Panc1 (cell line): ENCODE data around the gene PRAMEF1. TPM values are rescaled to one million over a fixed set of nuclear protein-coding genes. Genes with fewer than 3 reads are reported as not detected.

Experiments
- ATAC-seq: fragments of 200-7000 bp; cut with Tn5 transposase; 2 replicates; pipeline ENCODE4 v1.9.1; 2020; ENCODE audit warnings: mild to moderate bottlenecking, moderate library complexity
- BruUV-seq: library from RNA; stranded (reverse); fragments of 400-500 nt; replicated peaks from 2 replicates; lab custom pipeline; 2021; lab: Mats Ljungman, UMichigan
- CTCF ChIA-PET: fragments of 300-600 bp; sonication (Branson Sonifier 250); formaldehyde crosslinking; loops from one replicate; lab custom pipeline; 2022; ENCODE audit warnings: antibody characterized with exemption; lab: Charles Lee
- POLR2A ChIA-PET: fragments of 300-600 bp; sonication (Branson Sonifier 250); formaldehyde crosslinking; loops from one replicate; lab custom pipeline; 2022; ENCODE audit warnings: antibody characterized with exemption; lab: Charles Lee
- DNase-seq: peaks from one replicate; pipeline ENCODE4 v3.0.0-alpha.2; 2010; ENCODE audit warnings: low read depth, low spot score
- H3K27ac ChIP-seq: 2 replicates; pipeline ENCODE4 v1.5.1; 2011; ENCODE audit warnings: mild to moderate bottlenecking, low read length, inconsistent platforms
- H3K27me3 ChIP-seq: fragments of 200-500 bp; sonication (Bioruptor generic); 2 replicates; pipeline ENCODE4 v1.6.0; 2014; ENCODE audit warnings: low read length, inconsistent platforms; ENCODE audit not compliant: control insufficient read depth, insufficient read depth
- H3K36me3 ChIP-seq: fragments of 200-500 bp; sonication (Bioruptor generic); 2 replicates; pipeline ENCODE4 v1.5.1; 2014; ENCODE audit warnings: inconsistent platforms, mild to moderate bottlenecking, low read length, moderate library complexity; ENCODE audit not compliant: control insufficient read depth, insufficient read depth
- H3K4me1 ChIP-seq: 2 replicates; pipeline ENCODE4 v1.5.1; 2011; ENCODE audit warnings: inconsistent platforms, mild to moderate bottlenecking, low read length, moderate library complexity; ENCODE audit not compliant: control insufficient read depth, insufficient read depth
- H3K4me3 ChIP-seq, 2 experiments: 2 replicates each; pipeline ENCODE4 v1.5.1; 2011 to 2012; ENCODE audit warnings: low read depth in 2 of 2, low read length in 2 of 2, mild to moderate bottlenecking in 2 of 2, inconsistent platforms in 1 of 2, moderate library complexity in 1 of 2
- H3K9me3 ChIP-seq: fragments of 200-500 bp; sonication (Bioruptor generic); 2 replicates; pipeline ENCODE4 v1.5.1; 2014; ENCODE audit warnings: low read depth, mild to moderate bottlenecking, inconsistent platforms, low read length, moderate library complexity; ENCODE audit not compliant: control insufficient read depth, insufficient read depth
- CTCF ChIP-seq: fragments of 450-650 bp; IDR thresholded peaks from 2 replicates; pipeline ENCODE4 v1.5.1; 2017; ENCODE audit warnings: mild to moderate bottlenecking
- POLR2AphosphoS5 ChIP-seq: IDR thresholded peaks from 2 replicates; pipeline ENCODE4 v1.6.1; 2012; ENCODE audit warnings: mild to moderate bottlenecking, low read depth, low read length, moderate library complexity
- REST ChIP-seq, 2 experiments: IDR thresholded peaks; 2 replicates each; pipeline ENCODE4 v1.6.1; 2011 to 2012; ENCODE audit warnings: low read depth in 2 of 2, control low read depth in 1 of 2, low read length in 1 of 2, mild to moderate bottlenecking in 1 of 2, moderate library complexity in 1 of 2; ENCODE audit not compliant: insufficient read depth in 1 of 2
- SIN3A ChIP-seq: IDR thresholded peaks from 2 replicates; pipeline ENCODE4 v1.6.1; 2012; ENCODE audit warnings: low read depth, mild to moderate bottlenecking, low read length, moderate library complexity, borderline replicate concordance; ENCODE audit not compliant: insufficient read depth
- TCF7L2 ChIP-seq: IDR thresholded peaks from 2 replicates; pipeline ENCODE4 v1.6.1; 2011; ENCODE audit warnings: mild to moderate bottlenecking, low read depth, low read length, inconsistent platforms
- in situ Hi-C: cut with HindIII; loops from 2 replicates; pipeline ENCODE4 v1.10.0; 2016; ENCODE audit warnings: low sequenced_read_pairs, low pct_unique_long_range_greater_than_20kb
- intact Hi-C: fragments of 100-400 bp; cut with micrococcal nuclease; formaldehyde crosslinking; loops from one replicate; pipeline ENCODE4 v1.10.0; 2022; ENCODE audit not compliant: unreplicated experiment
- total RNA-seq: library from RNA; stranded (reverse); gene quantifications from one replicate; pipeline ENCODE4 v1.2.1, GENCODE V29; 2021; ENCODE audit not compliant: unreplicated experiment

PRAMEF1 gene
- total RNA-seq, 1 experiment from 2014 or later = not detected

DNA sequence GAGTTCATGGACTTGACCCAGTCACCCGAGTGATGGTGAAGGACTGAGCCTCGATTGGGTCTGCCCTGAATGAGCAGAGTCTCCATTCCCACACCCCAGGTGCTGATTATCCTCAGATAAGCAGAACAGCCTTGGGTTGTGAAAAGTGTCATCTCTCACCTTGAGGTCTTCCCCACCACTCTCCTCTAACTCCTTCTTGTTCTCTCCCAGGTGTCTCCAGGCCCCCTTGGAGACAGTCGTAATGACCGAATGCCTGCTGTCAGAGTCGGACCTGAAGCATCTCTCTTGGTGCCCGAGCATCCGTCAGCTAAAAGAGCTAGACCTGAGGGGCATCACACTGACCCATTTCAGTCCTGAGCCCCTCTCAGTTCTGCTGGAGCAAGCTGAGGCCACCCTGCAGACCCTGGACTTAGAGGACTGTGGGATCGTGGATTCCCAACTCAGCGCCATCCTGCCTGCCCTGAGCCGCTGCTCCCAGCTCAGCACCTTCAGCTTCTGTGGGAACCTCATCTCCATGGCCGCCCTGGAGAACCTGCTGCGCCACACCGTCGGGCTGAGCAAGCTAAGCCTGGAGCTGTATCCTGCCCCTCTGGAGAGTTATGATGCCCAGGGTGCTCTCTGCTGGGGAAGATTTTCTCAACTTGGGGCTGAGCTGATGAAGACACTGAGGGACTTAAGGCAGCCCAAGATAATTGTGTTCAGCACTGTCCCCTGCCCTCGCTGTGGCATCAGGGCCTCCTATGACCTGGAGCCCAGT lies 14.2 kb upstream of the PRAMEF1 start:
- Histone ChIP-seq H3K4me3 (no peak overlapping the region), H3K27ac (no peak overlapping the region), H3K27me3 (peaks cover 2% of the 10 kb centered on the region; the same call in 1 of the 2 replicates), H3K4me1 (no peaks in the 10 kb centered on the region), H3K9me3 (no peaks in the 10 kb centered on the region), H3K36me3 (no peaks in the 10 kb centered on the region)
- TF ChIP-seq TCF7L2 = no peak
- no peak for TF ChIP-seq REST (IDR thresholded peaks at IDR 0.05; ENCODE audit: insufficient read depth in 1 of 2, low read depth in 2 of 2, low read length in 1 of 2)
- no peak for TF ChIP-seq SIN3A
- TF ChIP-seq POLR2AphosphoS5 = no peak
- no peak for TF ChIP-seq CTCF
- no peak for DNase-seq
- in situ Hi-C loops (no loop called here), intact Hi-C loops (no loop called here)
- CTCF ChIA-PET = no interaction called here
- POLR2A ChIA-PET = interaction anchor here (0.6 kb wide), 1 partner anchor 505 kb away, joined by 9 read pairs; no protein-coding TSS in a partner anchor
- 0 out of 2 replicates have a peak, but pooled peaks have one; percentile 38 for ATAC-seq
- no TSS peak for BruUV-seq

DNA sequence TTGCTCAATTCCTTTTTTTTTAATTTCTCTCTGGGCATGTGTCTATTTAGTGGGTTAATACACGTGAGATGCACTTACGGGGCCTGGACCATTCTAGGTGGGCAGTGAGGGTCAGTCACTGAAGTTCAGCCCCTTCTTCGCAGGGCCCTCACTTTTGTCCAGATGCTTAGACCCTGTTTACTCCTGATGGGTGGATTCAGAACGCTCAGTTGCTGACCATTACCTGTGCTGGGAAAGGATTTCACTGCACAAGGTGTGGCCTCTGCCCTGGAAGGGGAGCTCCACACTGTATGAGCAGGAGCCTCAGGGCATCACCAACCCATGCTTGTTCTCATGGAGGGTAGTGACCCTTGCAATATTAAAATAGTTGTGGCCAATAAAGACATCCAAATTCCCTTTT lies 13.1 kb upstream of the PRAMEF1 start:
- intact Hi-C loops = no loop called here
- POLR2A ChIA-PET = interaction anchor here (0.6 kb wide), 1 partner anchor 506 kb away, joined by 9 read pairs; no protein-coding TSS in a partner anchor
- CTCF ChIA-PET = no interaction called here
- Histone ChIP-seq H3K27ac (no peak overlapping the region), H3K4me1 (no peaks in the 10 kb centered on the region), H3K27me3 (peaks cover 2% of the 10 kb centered on the region; the same call in 1 of the 2 replicates), H3K4me3 (no peak overlapping the region), H3K9me3 (no peaks in the 10 kb centered on the region), H3K36me3 (no peaks in the 10 kb centered on the region)
- no TSS peak for BruUV-seq
- in situ Hi-C loops = no loop called here
- DNase-seq (no peak), ATAC-seq (no peak)
- TF ChIP-seq SIN3A (no peak), POLR2AphosphoS5 (no peak), TCF7L2 (no peak), REST (IDR thresholded peaks at IDR 0.05; ENCODE audit: insufficient read depth in 1 of 2, low read depth in 2 of 2, low read length in 1 of 2) (no peak), CTCF (no peak)
